Ovary (tissue), 9 donors: ENCODE measurements around the gene HRAS. TPM values are rescaled to one million over a fixed set of nuclear protein-coding genes. Genes with fewer than 3 reads are reported as not detected.
A peak's percentile ranks its signal among the peaks of the same experiment; 100 is the strongest.

Experiments
- DNase-seq, 5 donors: peaks; one replicate each; pipeline ENCODE4 v3.0.0-alpha.2; 2019 to 2020
- H3K27ac ChIP-seq, 2 donors: fragments of 200-600 bp; one replicate each; pipeline versions ENCODE4 v1.5.1 to v1.8.0; 2019 to 2022
- H3K27me3 ChIP-seq: fragments of 200-600 bp; one replicate; pipeline ENCODE4 v1.8.0; 2022
- H3K36me3 ChIP-seq: fragments of 200-600 bp; sonication (generic); one replicate; pipeline ENCODE4 v1.5.1; 2019
- H3K4me1 ChIP-seq: one replicate; pipeline ENCODE4 v1.8.1; 2013; ENCODE audit warnings: mild to moderate bottlenecking, moderate library complexity; ENCODE audit not compliant: insufficient read depth
- H3K4me3 ChIP-seq: fragments of 200-600 bp; sonication (generic); one replicate; pipeline ENCODE4 v1.5.1; 2017
- H3K9me3 ChIP-seq, 2 donors: fragments of 200-600 bp in 1 of 2; sonication (generic) in 1 of 2; one replicate each; pipeline versions ENCODE4 v1.5.1 to v1.8.1; 2013 to 2019; ENCODE audit warnings: mild to moderate bottlenecking in 1 of 2, moderate library complexity in 1 of 2
- EP300 ChIP-seq: sonication (generic); formaldehyde crosslinking; IDR thresholded peaks from one replicate; pipeline ENCODE4 v1.6.1; 2017; ENCODE audit warnings: antibody characterized with exemption
- POLR2A ChIP-seq: fragments of 450-650 bp; IDR thresholded peaks from one replicate; pipeline ENCODE4 v1.6.1; 2017; ENCODE audit warnings: antibody characterized with exemption, mild to moderate bottlenecking, moderate library complexity
- WGBS, 3 donors: extraction: QIAGEN DNeasy Blood & Tissue Kit in 1 of 3; methylation state at CpG; one replicate each; pipeline versions ENCODE4 v1.1.5 to v1.1.7; 2013 to 2017; 5-methylcytosine and 5-hydroxymethylcytosine counted together
- intact Hi-C, 4 donors: fragments of 100-400 bp; cut with DNase I; formaldehyde crosslinking; loops; one replicate each; pipeline versions ENCODE4 v1.11.0 to v1.15.1; 2022 to 2023
- polyA plus RNA-seq, 2 donors: library from polyadenylated mRNA; stranded (reverse); fragments of 200-250 nt in 1 of 2; fragments of 350-450 nt in 1 of 2; fragmentation: Illumina TruSeq in 1 of 2; extraction: RNeasy Lipid Tissue Mini Kit (QIAGEN cat#74804) in 1 of 2; gene quantifications; one replicate each; pipeline ENCODE4 v1.2.3, GENCODE V29; 2013 to 2014
- total RNA-seq, 7 donors: library from RNA; depleted of rRNA in 2 of 7; stranded (reverse); fragments of >200 nt in 2 of 7; fragmentation: NEBNext Ultra II Directional in 3 of 7; extraction: Animal tissue kit (Norgen Biotek cat#: 25700) in 3 of 7; gene quantifications; one replicate each; pipeline versions ENCODE4 v1.1.0 to v1.2.4, GENCODE V29; 2016 to 2023
- TF ChIP-seq, protein P1 (sequence below), 3 donors: fragments of 450-650 bp in 2 of 3; fragments of 200-600 bp in 1 of 3; IDR thresholded peaks; one replicate each; pipeline versions ENCODE4 v1.5.1 to v1.8.0; 2016 to 2022; ENCODE audit warnings: antibody characterized with exemption in 3 of 3, mild to moderate bottlenecking in 1 of 3
- donor health status: DM: no; HTN: no; CAD: no; lungs with moderate emphysema.
- donor health status: DM: no; HTN: no; CAD: no.
- donor health status: Bipolar disorder and iron deficiency.
- donor health status: DM: yes; HTN: yes; CAD: no.
- donor health status: DM: no; HTN: no; CAD: no.
- donor health status: DM: yes; HTN: yes; CAD: no.

The HRAS gene
- total and polyA plus RNA-seq, 9 donors: 4.3 to 49.6 (median 36.3) TPM

DNA sequence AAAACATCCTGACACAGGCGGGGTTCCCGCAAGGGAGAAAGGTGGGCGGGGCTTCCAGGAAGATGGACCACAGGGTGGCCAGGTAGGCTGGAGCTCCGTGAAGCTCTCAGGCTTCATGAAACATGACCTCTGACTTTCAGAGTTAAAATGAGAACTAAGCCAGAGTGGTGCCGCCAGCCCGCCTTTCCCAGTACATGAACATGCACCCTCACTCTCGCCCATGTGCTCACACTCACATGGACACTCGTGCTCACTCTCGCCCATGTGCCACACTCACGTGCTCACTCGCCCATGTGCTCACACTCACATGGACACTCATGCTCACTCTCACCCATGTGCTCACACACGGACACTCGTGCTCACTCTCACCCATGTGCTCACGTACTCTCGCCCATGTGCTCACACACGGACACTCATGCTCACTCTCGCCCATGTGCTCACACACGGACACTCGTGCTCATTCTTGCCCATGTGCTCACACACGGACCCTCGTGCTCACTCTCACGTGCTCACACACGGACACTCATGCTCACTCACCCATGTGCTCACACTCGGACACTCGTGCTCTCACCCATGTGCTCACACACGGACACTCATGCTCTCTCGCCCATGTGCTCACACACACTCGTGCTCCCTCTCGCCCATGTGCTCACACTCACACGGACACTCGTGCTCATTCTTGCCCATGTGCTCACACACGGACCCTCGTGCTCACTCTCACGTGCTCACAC, 38.4 kb downstream of the HRAS start:
- Histone ChIP-seq H3K27ac (no peak overlapping the region), H3K36me3 (no peaks in the 10 kb centered on the region), H3K4me3 (no peak overlapping the region), H3K27me3 (no peaks in the 10 kb centered on the region), H3K4me1 (peaks cover 5% of the 10 kb centered on the region), H3K9me3 (no peaks in the 10 kb centered on the region)
- no peak for DNase-seq
- intact Hi-C loops: no loop called here
- TF ChIP-seq POLR2A (no peak), EP300 (no peak)
- TF ChIP-seq, protein P1, sequence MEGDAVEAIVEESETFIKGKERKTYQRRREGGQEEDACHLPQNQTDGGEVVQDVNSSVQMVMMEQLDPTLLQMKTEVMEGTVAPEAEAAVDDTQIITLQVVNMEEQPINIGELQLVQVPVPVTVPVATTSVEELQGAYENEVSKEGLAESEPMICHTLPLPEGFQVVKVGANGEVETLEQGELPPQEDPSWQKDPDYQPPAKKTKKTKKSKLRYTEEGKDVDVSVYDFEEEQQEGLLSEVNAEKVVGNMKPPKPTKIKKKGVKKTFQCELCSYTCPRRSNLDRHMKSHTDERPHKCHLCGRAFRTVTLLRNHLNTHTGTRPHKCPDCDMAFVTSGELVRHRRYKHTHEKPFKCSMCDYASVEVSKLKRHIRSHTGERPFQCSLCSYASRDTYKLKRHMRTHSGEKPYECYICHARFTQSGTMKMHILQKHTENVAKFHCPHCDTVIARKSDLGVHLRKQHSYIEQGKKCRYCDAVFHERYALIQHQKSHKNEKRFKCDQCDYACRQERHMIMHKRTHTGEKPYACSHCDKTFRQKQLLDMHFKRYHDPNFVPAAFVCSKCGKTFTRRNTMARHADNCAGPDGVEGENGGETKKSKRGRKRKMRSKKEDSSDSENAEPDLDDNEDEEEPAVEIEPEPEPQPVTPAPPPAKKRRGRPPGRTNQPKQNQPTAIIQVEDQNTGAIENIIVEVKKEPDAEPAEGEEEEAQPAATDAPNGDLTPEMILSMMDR (IDR thresholded peaks at IDR 0.05): no peak
- WGBS, 3 donors: 90 to 92% (median 92%) methylated on average over 34 of the region's 34 CpGs

DNA sequence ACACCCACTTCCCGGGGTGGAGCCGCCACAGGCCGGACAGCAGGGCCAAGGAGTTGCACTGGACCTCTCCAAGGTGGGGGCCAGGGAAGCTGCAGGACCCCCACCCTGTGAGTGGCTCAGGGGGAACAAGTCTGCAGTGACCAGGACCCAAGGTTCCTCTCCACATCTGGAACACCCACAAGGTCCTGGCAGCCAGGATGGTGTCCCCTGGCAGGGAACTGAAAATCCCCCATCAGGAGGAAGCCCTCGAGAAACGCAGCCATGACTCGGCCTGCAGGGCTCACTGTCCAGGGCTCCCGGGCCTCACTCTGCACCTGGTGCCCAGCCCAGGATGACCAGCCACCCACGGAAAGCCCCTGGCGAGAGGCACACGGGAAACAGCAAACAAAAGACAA, 39.8 kb downstream of the HRAS start:
- Histone ChIP-seq H3K4me3 (no peak overlapping the region), H3K9me3 (no peaks in the 10 kb centered on the region), H3K4me1 (peaks cover 5% of the 10 kb centered on the region), H3K36me3 (no peaks in the 10 kb centered on the region), H3K27ac (no peak overlapping the region), H3K27me3 (no peaks in the 10 kb centered on the region)
- TF ChIP-seq POLR2A: no peak
- TF ChIP-seq, protein P1 (IDR thresholded peaks at IDR 0.05): no peak
- TF ChIP-seq EP300: no peak
- 46 to 59% (median 51%) methylated on average over 10 of the region's 10 CpGs for WGBS, 3 donors
- no peak for DNase-seq
- intact Hi-C loops: no loop called here

DNA sequence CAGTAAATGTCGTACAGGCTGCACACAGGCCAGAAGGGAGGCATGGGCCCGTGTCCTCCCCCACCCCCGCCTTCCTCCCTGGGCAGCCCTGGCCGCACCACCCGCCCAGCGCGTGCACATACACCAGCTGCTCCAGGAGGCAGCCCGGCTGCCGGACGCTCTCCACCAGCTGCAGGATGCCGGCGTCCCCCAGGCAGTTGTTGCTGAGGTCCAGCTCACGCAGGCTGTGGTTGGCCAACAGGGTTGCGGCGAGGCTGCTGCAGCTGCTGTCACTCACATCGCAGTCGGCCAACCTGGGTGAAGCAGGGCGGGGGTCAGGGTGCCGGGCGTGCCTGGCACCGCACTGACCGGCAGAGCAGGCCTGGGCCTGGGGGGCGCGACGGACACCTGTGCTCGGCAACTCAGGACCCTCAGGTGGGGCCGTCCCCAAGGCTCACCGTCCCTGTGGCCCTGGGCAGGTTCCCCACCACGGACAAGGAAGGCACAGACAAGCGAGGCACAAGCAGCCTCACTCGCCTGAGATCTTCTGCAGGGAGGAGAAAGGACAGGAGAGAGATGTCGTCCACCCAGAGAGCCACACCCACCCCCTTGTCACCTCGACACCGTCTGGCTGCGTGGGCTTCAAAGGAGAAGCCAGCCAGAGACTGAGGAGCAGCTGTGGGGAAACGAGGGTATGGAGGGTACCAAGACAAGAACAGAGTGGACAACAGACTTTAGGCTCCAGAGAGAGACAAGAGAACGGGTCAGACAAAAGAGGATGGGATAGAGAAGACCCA, 40.4 kb downstream of the HRAS start:
- H3K36me3 ChIP-seq: no peaks in the 10 kb centered on the region
- DNase-seq: peak in 1 of 5 donors; percentile 34
- WGBS, 3 donors: 49 to 72% (median 64%) methylated on average over 35 to 37 of the region's 37 CpGs
- no peak overlapping the region for H3K4me3 ChIP-seq
- H3K27ac ChIP-seq: no peak overlapping the region
- intact Hi-C loops: no loop called here
- no peaks in the 10 kb centered on the region for H3K27me3 ChIP-seq
- no peaks in the 10 kb centered on the region for H3K9me3 ChIP-seq
- peaks cover 5% of the 10 kb centered on the region for H3K4me1 ChIP-seq
- TF ChIP-seq, protein P1 (IDR thresholded peaks at IDR 0.05): no peak
- TF ChIP-seq POLR2A (no peak), EP300 (no peak)

DNA sequence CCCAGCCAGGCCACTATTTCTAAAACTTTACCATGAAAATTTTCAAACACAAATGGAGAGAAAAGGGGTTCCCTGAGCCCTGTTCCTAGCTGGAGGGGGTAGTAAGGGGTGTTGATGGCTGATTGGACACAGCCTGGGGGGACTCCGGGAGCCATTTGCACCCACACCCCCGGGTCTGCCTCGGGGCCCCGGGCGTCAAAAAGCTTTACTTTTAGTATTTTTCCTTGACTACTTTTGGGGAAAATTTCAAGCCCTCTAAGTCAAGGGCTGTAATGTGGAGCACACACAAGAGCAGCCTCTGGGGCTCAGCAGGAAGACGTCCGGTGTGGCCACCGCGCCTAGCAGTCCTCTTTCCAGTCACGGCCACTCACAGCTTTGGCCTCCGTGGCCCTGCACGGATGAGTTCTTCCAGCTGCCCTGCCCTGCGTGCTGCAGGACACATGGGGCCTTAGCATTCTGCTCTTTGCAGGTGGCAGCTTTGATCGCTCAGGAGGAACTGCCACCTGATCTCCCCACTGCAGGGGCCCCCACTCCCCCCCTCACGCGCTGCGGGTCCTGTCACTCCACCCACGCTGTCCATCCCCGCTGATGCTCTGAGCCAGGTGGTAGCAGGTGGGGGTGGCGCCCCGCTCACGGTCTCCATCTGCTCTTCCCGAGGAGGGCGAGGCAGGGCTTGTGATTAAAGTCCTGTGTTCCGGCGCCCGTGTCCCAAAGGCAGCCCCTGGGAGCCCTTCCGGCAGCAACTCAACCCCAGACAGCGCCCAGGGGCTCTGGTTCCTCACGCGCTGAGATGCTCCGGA, 42.7 kb downstream of the HRAS start:
- H3K27me3 ChIP-seq: no peaks in the 10 kb centered on the region
- WGBS, 3 donors: 74 to 75% (median 74%) methylated on average over 31 to 32 of the region's 32 CpGs
- intact Hi-C loops: no loop called here
- DNase-seq: no peak
- TF ChIP-seq POLR2A (no peak), EP300 (no peak)
- TF ChIP-seq, protein P1 (IDR thresholded peaks at IDR 0.05): no peak
- H3K4me3 ChIP-seq: no peak overlapping the region
- H3K36me3 ChIP-seq: no peaks in the 10 kb centered on the region
- no peaks in the 10 kb centered on the region for H3K9me3 ChIP-seq
- H3K27ac ChIP-seq: no peak overlapping the region
- peaks cover 5% of the 10 kb centered on the region for H3K4me1 ChIP-seq
